HFF-Myc (cell line): ENCODE measurements around the gene OSBP.

Experiments used
- DNase-seq: peaks from one replicate; pipeline ENCODE4 v3.0.0-alpha.2; 2011; ENCODE audit warnings: low read depth; ENCODE audit errors: extremely low read depth
- H3K4me3 ChIP-seq: replicated peaks from 2 replicates; pipeline ENCODE4 v1.5.1; 2011; ENCODE audit warnings: low read depth, mild to moderate bottlenecking, control low read depth, low read length
- CTCF ChIP-seq: IDR thresholded peaks from 2 replicates; pipeline ENCODE4 v1.5.1; 2012; ENCODE audit warnings: mild to moderate bottlenecking, low read depth, low read length, control low read depth; ENCODE audit errors: missing control alignments

Gene OSBP

GRCh38 chr11:59534676-59535075, 80.9 kb downstream of the OSBP start:
- TF ChIP-seq CTCF, result no peak
- no peak for DNase-seq
- no peak overlapping the region for H3K4me3 ChIP-seq

GRCh38 chr11:59532620-59533019, 83.0 kb downstream of the OSBP start:
- TF ChIP-seq CTCF, result no peak
- no peak for DNase-seq

GRCh38 chr11:59528711-59529110, 86.9 kb downstream of the OSBP start:
- no peak for TF ChIP-seq CTCF
- no peak overlapping the region for H3K4me3 ChIP-seq
- DNase-seq, result no peak

More at GRCh38 chr11:59532620-59533019, 83.0 kb downstream of the OSBP start:
- H3K4me3 ChIP-seq, result no peak overlapping the region
